ENCODE data around the gene CRB1.

The CRB1 gene

DNA sequence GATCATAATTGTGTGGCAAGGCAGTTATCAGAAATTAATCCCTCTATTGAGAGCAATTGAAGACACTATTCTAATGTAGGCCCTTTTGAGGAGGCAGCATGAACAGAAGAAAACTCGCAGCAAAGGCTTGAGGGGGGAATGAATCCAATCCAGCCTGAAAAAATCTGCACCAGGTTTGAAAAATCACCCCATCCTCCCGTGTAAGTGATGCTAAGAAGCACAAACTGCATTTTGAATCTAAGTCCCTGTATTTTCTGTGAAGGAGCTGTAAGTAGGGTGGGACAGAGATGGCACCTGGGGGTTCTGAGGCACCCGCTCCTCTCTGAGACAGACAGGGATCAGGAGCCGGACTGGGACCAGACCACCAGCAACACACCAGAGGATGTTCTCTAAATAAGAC is at the start of gene CRB1:
TSS of gene CRB1 (plus strand) at position 241 of the 400 bp plus-strand sequence. CDS start 161 bp downstream, outside the sequence.
- TF ChIP-seq Cebpa-rat (IDR thresholded peaks at IDR 0.05): no peak

DNA sequence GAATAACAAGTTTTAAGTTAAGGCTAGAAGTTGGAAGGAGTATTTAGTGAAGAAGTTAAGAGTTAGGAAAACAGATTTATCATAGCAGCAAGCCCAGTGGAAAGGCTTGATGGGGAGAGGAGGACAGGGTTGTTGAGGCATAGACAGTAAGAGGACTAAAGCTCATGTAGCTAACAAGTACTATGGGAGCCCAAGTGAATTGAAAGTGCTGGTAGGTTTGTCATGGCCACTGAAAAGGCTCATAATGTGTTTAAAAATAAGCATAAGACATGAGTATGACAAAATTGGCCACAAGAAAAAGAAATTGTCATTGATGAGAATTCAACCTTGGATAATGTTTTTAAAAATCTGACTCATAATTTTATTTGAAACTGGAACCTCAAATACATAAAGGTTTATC is 49.2 kb upstream of the CRB1 start:
- no peak for TF ChIP-seq Cebpa-rat (IDR thresholded peaks at IDR 0.05)
- no peak overlapping the region for H3K4me3 ChIP-seq
- 0 out of 2 replicates have a peak, but pooled peaks cover 3% of the 10 kb centered on the region for H3K4me1 ChIP-seq
- no peaks in the 10 kb centered on the region for H3K36me3 ChIP-seq
- H3K27ac ChIP-seq: no peak overlapping the region
- H3K9ac ChIP-seq: no peak overlapping the region
- H4K20me1 ChIP-seq: no peaks in the 10 kb centered on the region
- no peaks in the 10 kb centered on the region for H3K27me3 ChIP-seq
- H3K4me2 ChIP-seq: no peak overlapping the region
- no peaks in the 10 kb centered on the region for H3K9me3 ChIP-seq

More for the DNA sequence above, at the start of gene CRB1:
- Histone ChIP-seq H3K4me3 (no peak within 1 kb of the TSS), H3K27me3 (no peaks in the 10 kb centered on the region), H3K36me3 (no peaks in the 10 kb centered on the region), H3K9me3 (no peaks in the 10 kb centered on the region), H3K27ac (no peak within 1 kb of the TSS), H3K4me2 (no peak within 1 kb of the TSS), H3K9ac (no peak within 1 kb of the TSS), H3K4me1 (no peaks in the 10 kb centered on the region), H4K20me1 (no peaks in the 10 kb centered on the region)

- no peak for TF ChIP-seq Cebpa-rat (IDR thresholded peaks at IDR 0.05)
- no peak overlapping the region for H3K4me3 ChIP-seq
These were observed 45.9 kb upstream of the CRB1 start for GRCh38 chr1:197222025-197222685.

DNA sequence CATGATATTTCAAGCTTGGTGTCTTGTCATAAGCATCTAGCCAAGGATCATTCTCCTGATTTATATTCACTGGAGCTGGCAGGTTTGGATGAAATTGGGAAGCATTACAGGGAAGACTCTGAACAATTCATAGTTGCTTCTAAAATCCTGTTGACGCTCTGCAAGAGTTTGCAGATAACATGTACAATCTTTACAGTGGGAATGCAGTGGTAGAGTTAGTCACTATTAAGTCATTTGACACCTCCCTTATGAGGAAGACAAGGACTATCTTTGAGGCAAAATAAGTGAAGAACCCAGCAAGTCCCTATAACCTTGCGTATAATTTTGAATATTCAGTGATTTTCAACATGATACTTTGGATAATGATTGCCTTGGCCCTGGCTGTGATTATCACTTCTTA is 45.3 kb upstream of the CRB1 start:
- Histone ChIP-seq H3K4me2 (no peak overlapping the region), H4K20me1 (no peaks in the 10 kb centered on the region), H3K9ac (no peak overlapping the region), H3K9me3 (no peaks in the 10 kb centered on the region), H3K27ac (no peak overlapping the region), H3K4me1 (0 out of 2 replicates have a peak, but pooled peaks cover 4% of the 10 kb centered on the region), H3K27me3 (no peaks in the 10 kb centered on the region), H3K36me3 (no peaks in the 10 kb centered on the region), H3K4me3 (no peak overlapping the region)
- no peak for TF ChIP-seq Cebpa-rat (IDR thresholded peaks at IDR 0.05)

More at GRCh38 chr1:197222025-197222685, 45.9 kb upstream of the CRB1 start:
- Histone ChIP-seq H3K27ac (no peak overlapping the region), H3K4me2 (no peak overlapping the region), H3K4me1 (0 out of 2 replicates have a peak, but pooled peaks cover 4% of the 10 kb centered on the region), H3K27me3 (no peaks in the 10 kb centered on the region), H3K36me3 (no peaks in the 10 kb centered on the region), H4K20me1 (no peaks in the 10 kb centered on the region), H3K9me3 (no peaks in the 10 kb centered on the region), H3K9ac (no peak overlapping the region)

- H3K27me3 ChIP-seq: no peaks in the 10 kb centered on the region
- H4K20me1 ChIP-seq: no peaks in the 10 kb centered on the region
- H3K4me2 ChIP-seq: no peak overlapping the region
- H3K9me3 ChIP-seq: no peaks in the 10 kb centered on the region
- no peaks in the 10 kb centered on the region for H3K36me3 ChIP-seq
- no peak overlapping the region for H3K27ac ChIP-seq
- no peak overlapping the region for H3K4me3 ChIP-seq
- no peak for TF ChIP-seq Cebpa-rat (IDR thresholded peaks at IDR 0.05)
- no peak overlapping the region for H3K9ac ChIP-seq
- H3K4me1 ChIP-seq: 0 out of 2 replicates have a peak, but pooled peaks cover 4% of the 10 kb centered on the region
These were observed 43.9 kb upstream of the CRB1 start for GRCh38 chr1:197224160-197224559.

- no peaks in the 10 kb centered on the region for H4K20me1 ChIP-seq
- no peaks in the 10 kb centered on the region for H3K36me3 ChIP-seq
- H3K4me2 ChIP-seq: no peak overlapping the region
- no peaks in the 10 kb centered on the region for H3K27me3 ChIP-seq
- H3K27ac ChIP-seq: no peak overlapping the region
- no peaks in the 10 kb centered on the region for H3K9me3 ChIP-seq
- TF ChIP-seq Cebpa-rat (IDR thresholded peaks at IDR 0.05): no peak
- H3K4me3 ChIP-seq: no peak overlapping the region
- H3K4me1 ChIP-seq: 0 out of 2 replicates have a peak, but pooled peaks cover 4% of the 10 kb centered on the region
- no peak overlapping the region for H3K9ac ChIP-seq
These were observed 42.4 kb upstream of the CRB1 start for GRCh38 chr1:197225611-197226010.

GRCh38 chr1:197234581-197234980 is 33.5 kb upstream of the CRB1 start:
- no peak overlapping the region for H3K4me2 ChIP-seq
- no peak overlapping the region for H3K4me3 ChIP-seq
- H3K27ac ChIP-seq: no peak overlapping the region
- H3K9me3 ChIP-seq: no peaks in the 10 kb centered on the region
- H3K27me3 ChIP-seq: no peaks in the 10 kb centered on the region
- H4K20me1 ChIP-seq: no peaks in the 10 kb centered on the region
- no peaks in the 10 kb centered on the region for H3K4me1 ChIP-seq
- H3K36me3 ChIP-seq: no peaks in the 10 kb centered on the region
- TF ChIP-seq Cebpa-rat (IDR thresholded peaks at IDR 0.05): no peak
- H3K9ac ChIP-seq: no peak overlapping the region

GRCh38 chr1:197235355-197235754 is 32.7 kb upstream of the CRB1 start:
- no peaks in the 10 kb centered on the region for H3K36me3 ChIP-seq

GRCh38 chr1:197247465-197247864 is 20.6 kb upstream of the CRB1 start:
- Histone ChIP-seq H3K27me3 (no peaks in the 10 kb centered on the region), H3K4me1 (0 out of 2 replicates have a peak, but pooled peaks cover 10% of the 10 kb centered on the region), H3K4me2 (no peak overlapping the region), H3K4me3 (no peak overlapping the region), H4K20me1 (no peaks in the 10 kb centered on the region), H3K27ac (no peak overlapping the region), H3K36me3 (no peaks in the 10 kb centered on the region), H3K9me3 (no peaks in the 10 kb centered on the region), H3K9ac (no peak overlapping the region)
- no peak for TF ChIP-seq Cebpa-rat (IDR thresholded peaks at IDR 0.05)

More at GRCh38 chr1:197235355-197235754, 32.7 kb upstream of the CRB1 start:
- Histone ChIP-seq H3K9me3 (no peaks in the 10 kb centered on the region), H3K9ac (no peak overlapping the region), H3K4me1 (no peaks in the 10 kb centered on the region), H3K27ac (no peak overlapping the region), H3K4me2 (no peak overlapping the region), H4K20me1 (no peaks in the 10 kb centered on the region), H3K4me3 (no peak overlapping the region), H3K27me3 (no peaks in the 10 kb centered on the region)
- no peak for TF ChIP-seq Cebpa-rat (IDR thresholded peaks at IDR 0.05)

- no peaks in the 10 kb centered on the region for H3K9me3 ChIP-seq
- H3K4me2 ChIP-seq: no peak overlapping the region
- TF ChIP-seq Cebpa-rat (IDR thresholded peaks at IDR 0.05): no peak
- no peak overlapping the region for H3K27ac ChIP-seq
- H3K4me3 ChIP-seq: no peak overlapping the region
- H4K20me1 ChIP-seq: no peaks in the 10 kb centered on the region
- no peaks in the 10 kb centered on the region for H3K27me3 ChIP-seq
- no peak overlapping the region for H3K9ac ChIP-seq
- H3K36me3 ChIP-seq: no peaks in the 10 kb centered on the region
- 0 out of 2 replicates have a peak, but pooled peaks cover 10% of the 10 kb centered on the region for H3K4me1 ChIP-seq
These were observed 18.7 kb upstream of the CRB1 start for GRCh38 chr1:197249324-197249723.

Data from BLaER1 (cell line).